ENCODE data around the gene NR6A1.

The NR6A1 gene

DNA sequence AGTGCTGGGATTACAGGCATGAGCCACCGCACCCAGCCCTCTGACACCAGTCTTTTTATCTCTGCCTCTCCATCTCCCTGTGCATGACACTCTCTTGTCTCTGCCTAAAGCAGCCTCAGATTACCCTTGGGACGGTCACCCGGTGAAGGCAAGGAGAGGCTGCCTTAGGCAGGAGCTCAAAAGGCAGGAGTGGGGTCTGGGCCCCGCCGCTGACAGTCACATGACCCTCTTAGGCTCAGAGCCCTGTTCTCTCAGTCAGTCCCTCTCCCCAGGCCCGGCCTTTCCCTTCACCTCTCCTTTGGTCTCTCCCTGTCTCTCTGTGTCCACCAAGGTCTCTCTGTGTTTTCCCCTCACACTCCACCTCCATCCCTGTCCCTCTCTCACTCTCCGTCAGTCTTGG lies 298.3 kb downstream of the NR6A1 start:
- DNase-seq (ENCODE audit: low read depth): no peak
- TF ChIP-seq, protein P1, sequence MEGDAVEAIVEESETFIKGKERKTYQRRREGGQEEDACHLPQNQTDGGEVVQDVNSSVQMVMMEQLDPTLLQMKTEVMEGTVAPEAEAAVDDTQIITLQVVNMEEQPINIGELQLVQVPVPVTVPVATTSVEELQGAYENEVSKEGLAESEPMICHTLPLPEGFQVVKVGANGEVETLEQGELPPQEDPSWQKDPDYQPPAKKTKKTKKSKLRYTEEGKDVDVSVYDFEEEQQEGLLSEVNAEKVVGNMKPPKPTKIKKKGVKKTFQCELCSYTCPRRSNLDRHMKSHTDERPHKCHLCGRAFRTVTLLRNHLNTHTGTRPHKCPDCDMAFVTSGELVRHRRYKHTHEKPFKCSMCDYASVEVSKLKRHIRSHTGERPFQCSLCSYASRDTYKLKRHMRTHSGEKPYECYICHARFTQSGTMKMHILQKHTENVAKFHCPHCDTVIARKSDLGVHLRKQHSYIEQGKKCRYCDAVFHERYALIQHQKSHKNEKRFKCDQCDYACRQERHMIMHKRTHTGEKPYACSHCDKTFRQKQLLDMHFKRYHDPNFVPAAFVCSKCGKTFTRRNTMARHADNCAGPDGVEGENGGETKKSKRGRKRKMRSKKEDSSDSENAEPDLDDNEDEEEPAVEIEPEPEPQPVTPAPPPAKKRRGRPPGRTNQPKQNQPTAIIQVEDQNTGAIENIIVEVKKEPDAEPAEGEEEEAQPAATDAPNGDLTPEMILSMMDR (IDR thresholded peaks at IDR 0.05; ENCODE audit: control insufficient read depth, insufficient read depth, low read depth, low read length, missing control alignments): no peak
- H3K4me3 ChIP-seq (ENCODE audit: control insufficient read depth, low read depth, low read length): no peak overlapping the region

DNA sequence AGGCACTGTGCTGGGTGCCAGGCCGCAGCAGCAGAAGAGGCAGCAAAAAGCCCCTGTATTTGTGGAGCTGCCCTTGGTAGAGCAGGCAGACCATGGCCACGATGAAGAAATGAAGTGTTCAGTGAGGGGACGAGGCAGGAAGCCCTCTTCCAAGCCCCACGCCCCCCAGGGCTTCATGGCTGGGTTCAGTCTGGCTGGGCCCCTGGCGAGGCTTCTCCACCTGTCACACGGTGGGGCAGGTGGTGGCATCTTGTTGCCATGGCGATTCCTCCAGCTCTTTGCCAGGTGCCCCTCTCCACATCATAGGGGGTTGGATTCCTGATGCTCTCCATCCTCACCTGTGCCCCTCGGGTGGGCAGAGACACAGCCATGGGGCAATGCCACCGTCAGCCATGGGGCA lies 299.4 kb downstream of the NR6A1 start:
- TF ChIP-seq, protein P1 (IDR thresholded peaks at IDR 0.05; ENCODE audit: control insufficient read depth, insufficient read depth, low read depth, low read length, missing control alignments): no peak
- DNase-seq (ENCODE audit: low read depth): no peak
- no peak overlapping the region for H3K4me3 ChIP-seq (ENCODE audit: control insufficient read depth, low read depth, low read length)

DNA sequence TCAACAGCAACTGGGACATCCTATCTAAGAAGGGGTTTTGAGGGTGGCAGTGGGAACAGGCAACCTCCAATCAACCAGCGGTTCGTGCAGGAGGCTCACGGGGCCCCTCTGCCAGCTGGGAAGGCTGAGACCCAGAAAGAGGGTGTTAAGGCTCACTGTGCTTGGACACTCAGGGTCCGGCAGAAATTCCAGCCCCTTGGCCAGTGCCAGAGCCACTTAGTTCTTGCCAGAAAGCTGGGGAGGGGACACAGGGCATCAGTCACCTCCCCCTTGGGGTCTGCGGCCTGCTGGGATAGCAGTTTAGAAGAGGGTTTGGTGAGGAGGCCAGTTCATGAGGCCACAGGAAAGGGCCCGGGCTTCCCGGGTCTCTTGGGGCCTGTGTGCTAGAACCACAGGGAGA lies 300.4 kb downstream of the NR6A1 start:
- no peak overlapping the region for H3K4me3 ChIP-seq (ENCODE audit: control insufficient read depth, low read depth, low read length)
- TF ChIP-seq, protein P1 (IDR thresholded peaks at IDR 0.05; ENCODE audit: control insufficient read depth, insufficient read depth, low read depth, low read length, missing control alignments): no peak
- DNase-seq (ENCODE audit: low read depth): no peak

DNA sequence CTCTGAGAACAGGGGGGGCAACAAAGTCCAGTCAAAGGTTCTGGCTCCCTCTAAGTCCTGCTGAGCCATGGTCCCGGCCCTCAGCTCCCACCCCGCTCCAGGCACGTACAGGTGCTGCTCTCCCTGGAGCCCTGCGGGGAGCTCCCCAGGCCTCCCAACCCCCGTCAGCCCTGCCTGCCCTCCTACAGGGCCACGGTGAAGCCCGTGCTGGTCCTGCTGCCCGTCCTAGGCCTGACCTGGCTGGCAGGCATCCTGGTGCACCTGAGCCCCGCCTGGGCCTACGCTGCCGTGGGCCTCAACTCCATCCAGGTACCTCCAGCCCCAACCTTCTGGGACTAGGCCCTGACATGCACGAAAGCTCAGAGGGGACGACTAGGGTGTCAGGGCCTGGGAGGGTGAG lies 300.8 kb downstream of the NR6A1 start:
- TF ChIP-seq, protein P1 (IDR thresholded peaks at IDR 0.05; ENCODE audit: control insufficient read depth, insufficient read depth, low read depth, low read length, missing control alignments): no peak
- DNase-seq (ENCODE audit: low read depth): no peak

GRCh38 chr9:124469011-124469832 lies 301.9 kb downstream of the NR6A1 start:
- TF ChIP-seq, protein P1 (IDR thresholded peaks at IDR 0.05; ENCODE audit: control insufficient read depth, insufficient read depth, low read depth, low read length, missing control alignments): no peak
- no peak overlapping the region for H3K4me3 ChIP-seq (ENCODE audit: control insufficient read depth, low read depth, low read length)
- no peak for DNase-seq (ENCODE audit: low read depth)

More for the DNA sequence above, 300.8 kb downstream of the NR6A1 start:
- no peak overlapping the region for H3K4me3 ChIP-seq (ENCODE audit: control insufficient read depth, low read depth, low read length)

DNA sequence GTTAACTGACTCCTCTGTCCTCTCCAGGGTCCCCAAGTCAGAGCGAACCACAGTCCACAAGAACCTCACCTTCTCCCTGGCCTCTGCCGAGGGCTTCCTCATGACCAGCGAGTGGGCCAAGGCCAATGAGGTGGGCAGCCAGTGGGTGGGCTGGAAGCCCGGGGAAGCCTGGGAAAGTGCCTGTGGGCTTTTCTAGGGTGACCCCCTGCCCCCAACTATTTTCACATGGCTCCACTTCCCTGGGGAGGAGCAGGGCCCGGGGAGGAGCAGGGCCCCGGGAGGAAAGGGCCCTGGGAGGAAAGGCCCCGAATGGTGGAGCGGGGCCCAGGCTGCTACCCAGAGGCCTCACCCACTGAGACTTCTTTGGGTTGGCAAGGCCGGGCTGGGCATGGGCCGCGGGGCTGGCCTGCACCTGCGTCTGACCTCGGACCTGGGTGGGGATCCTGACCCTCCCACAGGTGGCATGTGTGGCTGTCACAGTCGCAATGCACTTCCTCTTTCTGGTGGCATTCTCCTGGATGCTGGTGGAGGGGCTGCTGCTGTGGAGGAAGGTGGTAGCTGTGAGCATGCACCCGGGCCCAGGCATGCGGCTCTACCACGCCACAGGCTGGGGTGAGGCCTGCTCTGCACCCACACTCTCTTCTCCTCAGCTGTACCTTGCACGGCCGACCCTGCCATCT lies 302.9 kb downstream of the NR6A1 start:
- DNase-seq (ENCODE audit: low read depth): no peak
- no peak overlapping the region for H3K4me3 ChIP-seq (ENCODE audit: control insufficient read depth, low read depth, low read length)
- TF ChIP-seq, protein P1 (IDR thresholded peaks at IDR 0.05; ENCODE audit: control insufficient read depth, insufficient read depth, low read depth, low read length, missing control alignments): no peak
